Measurements from ENCODE around the gene PLAC8L1. TPM values are rescaled to one million over a fixed set of nuclear protein-coding genes. Genes with fewer than 3 reads are reported as not detected.

The PLAC8L1 gene
- total RNA-seq, 1 experiment from 2014 or later = 0.77 TPM

GRCh38 chr5:146060221-146060585, 45.2 kb downstream of the PLAC8L1 start:
- H3K4me3 Mint-ChIP-seq = no peak overlapping the region
- CTCF ChIA-PET = no interaction called here

GRCh38 chr5:146059460-146060220, 45.7 kb downstream of the PLAC8L1 start:
- H3K27me3 Mint-ChIP-seq (ENCODE audit: low read depth) = no peaks in the 10 kb centered on the region; the same call in none of the 2 replicates
- ChIA-PET CTCF (interaction anchor here (0.6 kb wide), 2 partner anchors 205 to 207 kb away, joined by 3 to 4 read pairs; no protein-coding TSS in a partner anchor), POLR2A (interaction anchor here (0.5 to 0.6 kb wide), 2 partner anchors 74 to 148 kb away, joined by 3 to 4 read pairs; no protein-coding TSS in a partner anchor)
- no peaks in the 10 kb centered on the region for H3K36me3 Mint-ChIP-seq
- H3K27ac Mint-ChIP-seq = no peak overlapping the region
- H3K4me1 Mint-ChIP-seq = no peaks in the 10 kb centered on the region
- no peaks in the 10 kb centered on the region for H3K9me3 Mint-ChIP-seq
- no peak overlapping the region for H3K4me3 Mint-ChIP-seq
- DNase-seq (ENCODE audit: low spot score) = no peak
- ATAC-seq = no peak
- TF ChIP-seq OVOL2 (CRISPR knock-in tag; IDR thresholded peaks at IDR 0.05; ENCODE audit: borderline replicate concordance) (no peak), FOXP4 (CRISPR knock-in tag; IDR thresholded peaks at IDR 0.05) (no peak), ELF4 (CRISPR knock-in tag; IDR thresholded peaks at IDR 0.05; ENCODE audit: low read depth) (no peak), ZNF281 (CRISPR knock-in tag; IDR thresholded peaks at IDR 0.05) (no peak)

More at GRCh38 chr5:146060221-146060585, 45.2 kb downstream of the PLAC8L1 start:
- no peak overlapping the region for H3K27ac Mint-ChIP-seq
- TF ChIP-seq ZNF416 (CRISPR knock-in tag; IDR thresholded peaks at IDR 0.05) = no peak
- no peak for TF ChIP-seq ARID4B (CRISPR knock-in tag; IDR thresholded peaks at IDR 0.05; ENCODE audit: borderline replicate concordance)
- no peak for TF ChIP-seq GTF2I (CRISPR knock-in tag; conservative IDR thresholded peaks at IDR 0.05)
- TF ChIP-seq RORB (CRISPR knock-in tag; IDR thresholded peaks at IDR 0.05) = no peak
- no peak for TF ChIP-seq IRF1 (CRISPR knock-in tag; IDR thresholded peaks at IDR 0.05)
- no peak for TF ChIP-seq ZNF512 (CRISPR knock-in tag; IDR thresholded peaks at IDR 0.05; ENCODE audit: borderline replicate concordance)
- no peak for TF ChIP-seq NFE2L1 (CRISPR knock-in tag; IDR thresholded peaks at IDR 0.05)
- no peak for TF ChIP-seq FOXP1 (CRISPR knock-in tag; IDR thresholded peaks at IDR 0.05; ENCODE audit: borderline replicate concordance)
- no peak for TF ChIP-seq USF2 (CRISPR knock-in tag; IDR thresholded peaks at IDR 0.05)
- no peak for TF ChIP-seq ZNF263 (CRISPR knock-in tag; IDR thresholded peaks at IDR 0.05; ENCODE audit: low read depth)
- no peak for TF ChIP-seq TEAD1 (CRISPR knock-in tag; IDR thresholded peaks at IDR 0.05)
- no peak for TF ChIP-seq NR1H2 (CRISPR knock-in tag; IDR thresholded peaks at IDR 0.05)
- H3K27me3 Mint-ChIP-seq (ENCODE audit: low read depth) = no peaks in the 10 kb centered on the region; the same call in none of the 2 replicates
- H3K4me1 Mint-ChIP-seq = no peaks in the 10 kb centered on the region
- ATAC-seq = no peak
- POLR2A ChIA-PET = interaction anchor here (0.6 kb wide), 1 partner anchor 147 kb away, joined by 4 read pairs; no protein-coding TSS in a partner anchor
- H3K9me3 Mint-ChIP-seq = no peaks in the 10 kb centered on the region
- H3K36me3 Mint-ChIP-seq = no peaks in the 10 kb centered on the region
- DNase-seq (ENCODE audit: low spot score) = no peak
